GM10248 (cell line): ENCODE results near the gene HSPG2.

Source experiments
- CTCF ChIA-PET: fragments of 300-600 bp; sonication (Branson Sonifier 250); formaldehyde crosslinking; extraction: SDS; loops from one replicate; lab custom pipeline; 2021; ENCODE audit warnings: antibody characterized with exemption; lab: Yijun Ruan, JAX
- POLR2A ChIA-PET: fragments of 350-650 bp; sonication (Branson Sonifier 250); formaldehyde crosslinking; extraction: SDS; loops from one replicate; lab custom pipeline; 2020; ENCODE audit warnings: antibody characterized with exemption; lab: Yijun Ruan, JAX
- DNase-seq: peaks from one replicate; pipeline ENCODE4 v3.0.0; 2012; ENCODE audit errors: extremely low spot score
- CTCF ChIP-seq: IDR thresholded peaks from 2 replicates; pipeline ENCODE4 v1.5.1; 2012; ENCODE audit warnings: mild to moderate bottlenecking, low read depth; ENCODE audit errors: extremely low read depth, missing control alignments, control extremely low read depth

The HSPG2 gene

GRCh38 chr1:21849909-21850576 is 87.1 kb downstream of the HSPG2 start:
- ChIA-PET CTCF (interaction anchor here (0.9 to 1.0 kb wide), 2 partner anchors 11 to 32 kb away, joined by 3 read pairs; no protein-coding TSS in a partner anchor), POLR2A (no interaction called here)

GRCh38 chr1:21848524-21849174 is 88.5 kb downstream of the HSPG2 start:
- DNase-seq, result no peak
- ChIA-PET POLR2A (no interaction called here), CTCF (interaction anchor here (0.9 kb wide), 1 partner anchor 8 kb away, joined by 4 read pairs; no protein-coding TSS in a partner anchor)
- TF ChIP-seq CTCF, result no peak

More at GRCh38 chr1:21849909-21850576, 87.1 kb downstream of the HSPG2 start:
- DNase-seq, result no peak
- no peak for TF ChIP-seq CTCF

GRCh38 chr1:21847223-21848205 is 89.6 kb downstream of the HSPG2 start:
- DNase-seq, result no peak
- ChIA-PET CTCF (no interaction called here), POLR2A (no interaction called here)
- no peak for TF ChIP-seq CTCF

GRCh38 chr1:21845646-21846641 is 91.2 kb downstream of the HSPG2 start:
- ChIA-PET CTCF (no interaction called here), POLR2A (no interaction called here)
- DNase-seq, result no peak
- no peak for TF ChIP-seq CTCF

GRCh38 chr1:21843996-21844395 is 93.1 kb downstream of the HSPG2 start:
- no peak for TF ChIP-seq CTCF
- no peak for DNase-seq
- ChIA-PET POLR2A (no interaction called here), CTCF (no interaction called here)

- CTCF ChIA-PET, result no interaction called here
- no peak for TF ChIP-seq CTCF
- no peak for DNase-seq
- POLR2A ChIA-PET, result no interaction called here
These were observed 93.9 kb downstream of the HSPG2 start for GRCh38 chr1:21843208-21843607.
